GM13976 (cell line): Measurements from ENCODE around the gene TMEM135.

ENCODE experiments used
- DNase-seq: peaks from one replicate; pipeline ENCODE4 v3.0.0; 2012; ENCODE audit warnings: low spot score
- CTCF ChIP-seq: IDR thresholded peaks from 2 replicates; pipeline ENCODE4 v1.5.1; 2012; ENCODE audit warnings: borderline replicate concordance, mild to moderate bottlenecking; ENCODE audit not compliant: insufficient read depth; ENCODE audit errors: extremely low read depth, missing control alignments, control extremely low read depth
- in situ Hi-C: fragments of 300-500 bp; cut with MboI; formaldehyde crosslinking; loops from one replicate; pipeline ENCODE4 v1.12.0; 2022; ENCODE audit warnings: low sequenced_read_pairs, mixed read lengths, inconsistent platforms; ENCODE audit not compliant: unreplicated experiment

TMEM135 gene

GRCh38 chr11:87114093-87114492, 76.4 kb downstream of the TMEM135 start:
- in situ Hi-C loops: no loop called here
- no peak for TF ChIP-seq CTCF
- DNase-seq: no peak

- in situ Hi-C loops: no loop called here
- DNase-seq: no peak
- TF ChIP-seq CTCF: no peak
These were observed 78.5 kb downstream of the TMEM135 start for GRCh38 chr11:87116185-87116584.

GRCh38 chr11:87120937-87121336, 83.2 kb downstream of the TMEM135 start:
- no peak for TF ChIP-seq CTCF
- in situ Hi-C loops: no loop called here
- DNase-seq: no peak

- no peak for DNase-seq
- no peak for TF ChIP-seq CTCF
- in situ Hi-C loops: no loop called here
These were observed 85.1 kb downstream of the TMEM135 start for GRCh38 chr11:87122852-87123251.

- in situ Hi-C loops: no loop called here
- TF ChIP-seq CTCF: no peak
- DNase-seq: no peak
These were observed 87.5 kb downstream of the TMEM135 start for GRCh38 chr11:87125257-87125656.

- in situ Hi-C loops: no loop called here
- no peak for TF ChIP-seq CTCF
- no peak for DNase-seq
These were observed 89.4 kb downstream of the TMEM135 start for GRCh38 chr11:87127101-87127500.

- TF ChIP-seq CTCF: no peak
- in situ Hi-C loops: no loop called here
- no peak for DNase-seq
These were observed 90.6 kb downstream of the TMEM135 start for GRCh38 chr11:87128372-87128771.
